Measurements from ENCODE around the gene PPP1R3C. TPM values are rescaled to one million over a fixed set of nuclear protein-coding genes. Genes with fewer than 3 reads are reported as not detected.

Gene PPP1R3C
- total RNA-seq, 1 donor from 2014 or later: 0.21 TPM

DNA sequence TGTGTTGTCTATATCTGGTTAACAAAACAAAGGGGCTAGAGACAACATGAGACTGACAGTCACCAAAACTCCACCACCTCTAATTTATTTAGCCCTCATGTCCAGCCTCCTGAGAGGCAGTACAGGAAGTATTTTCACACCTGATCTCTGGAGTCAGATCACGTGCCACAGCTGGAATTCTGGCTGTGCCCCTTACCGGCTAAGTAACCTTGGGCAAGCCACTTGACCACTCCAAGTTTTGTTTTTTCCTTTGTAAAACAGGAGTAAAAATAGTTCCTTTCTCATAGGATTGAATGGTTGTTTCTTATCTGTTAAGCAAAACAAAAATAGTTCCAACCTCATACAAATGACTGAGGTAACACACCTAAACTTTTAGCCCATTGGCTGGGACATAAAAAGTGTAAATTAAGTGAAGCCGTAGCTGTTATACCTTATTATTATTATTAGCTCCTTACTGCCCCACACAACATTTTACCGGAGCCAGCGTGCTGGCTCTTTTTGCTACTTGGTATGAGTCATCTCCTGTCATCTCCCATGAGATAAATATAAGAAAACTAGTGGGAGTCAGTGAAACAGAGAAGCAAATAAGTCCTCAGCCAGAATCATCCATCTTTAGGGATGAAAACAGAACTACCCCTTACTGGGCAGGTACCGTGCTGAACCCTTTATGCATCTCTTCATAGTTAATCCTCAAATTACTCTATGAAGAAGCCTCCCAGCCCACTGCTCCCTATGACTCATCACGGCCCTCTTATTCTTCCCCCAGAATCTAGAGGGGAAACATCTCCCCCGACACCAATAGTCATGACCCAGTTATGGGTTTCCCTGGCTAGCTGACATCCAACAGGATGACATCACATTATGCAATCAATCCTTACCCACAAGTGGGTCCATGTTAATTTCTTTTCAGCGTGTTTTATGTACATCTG, 44.9 kb downstream of the PPP1R3C start:
- no peak for DNase-seq
- intact Hi-C loops (cut with micrococcal nuclease): no loop called here
- Mint-ChIP-seq H3K4me3 (no peak overlapping the region), H3K9me3 (no peaks in the 10 kb centered on the region), H3K27ac (no peak overlapping the region), H3K36me3 (ENCODE audit: low read depth) (no peaks in the 10 kb centered on the region), H3K27me3 (peaks cover 4% of the 10 kb centered on the region), H3K4me1 (no peaks in the 10 kb centered on the region)

DNA sequence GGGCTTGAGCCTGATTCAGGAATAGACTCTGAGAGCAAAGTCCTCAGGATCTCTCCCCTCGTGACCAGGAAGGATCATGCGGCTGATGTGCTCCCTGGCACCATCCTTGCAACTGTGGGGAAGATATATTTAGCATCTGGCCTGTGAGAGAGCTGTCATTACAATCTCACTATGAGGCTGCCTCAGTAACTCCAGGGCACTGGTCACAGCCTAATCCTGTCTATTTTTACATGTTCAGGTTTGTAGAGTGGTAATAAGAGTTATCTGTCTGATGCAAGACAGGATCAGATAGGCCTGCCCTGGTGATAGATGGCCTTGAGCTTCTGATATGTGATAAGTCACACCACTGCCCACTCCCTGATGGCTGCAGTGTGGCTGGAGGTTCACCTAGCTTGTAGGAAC, 50.7 kb downstream of the PPP1R3C start:
- Mint-ChIP-seq H3K27me3 (peaks cover 2% of the 10 kb centered on the region), H3K9me3 (no peaks in the 10 kb centered on the region), H3K4me3 (no peak overlapping the region), H3K4me1 (no peaks in the 10 kb centered on the region), H3K27ac (no peak overlapping the region), H3K36me3 (ENCODE audit: low read depth) (no peaks in the 10 kb centered on the region)
- intact Hi-C loops (cut with micrococcal nuclease): no loop called here
- no peak for DNase-seq

DNA sequence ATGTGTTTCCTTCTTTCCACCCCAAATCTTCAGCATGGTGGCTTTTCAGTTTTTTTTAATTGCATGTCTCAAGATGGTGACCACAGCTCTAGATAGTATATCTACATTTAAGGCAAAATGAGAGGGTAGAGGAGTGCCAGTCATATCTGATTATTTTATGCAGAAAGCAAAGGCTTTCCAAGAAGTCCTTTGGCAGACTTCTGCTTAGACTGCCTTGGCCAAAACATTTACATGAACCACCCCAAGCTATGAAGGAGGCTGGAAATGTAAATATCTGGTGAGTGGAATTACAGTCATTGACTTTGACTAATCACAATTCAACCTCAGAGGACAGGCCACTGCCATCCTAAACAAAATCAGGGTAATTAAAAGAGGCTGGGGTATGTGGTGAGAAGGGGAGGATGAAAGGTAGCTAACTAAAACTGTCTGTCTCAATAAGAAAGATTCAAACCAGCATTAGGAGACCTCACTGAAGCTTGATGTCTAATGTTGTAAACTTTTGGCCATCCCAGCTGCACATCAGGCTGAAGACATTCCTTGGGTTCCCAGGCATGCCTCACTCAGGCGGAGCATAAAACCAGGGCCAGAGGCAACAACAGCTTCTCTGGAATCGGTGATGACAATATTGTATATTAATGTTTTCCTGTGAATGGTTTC, 53.4 kb downstream of the PPP1R3C start:
- Mint-ChIP-seq H3K36me3 (ENCODE audit: low read depth) (no peaks in the 10 kb centered on the region), H3K4me1 (peaks cover 1% of the 10 kb centered on the region), H3K9me3 (no peaks in the 10 kb centered on the region), H3K27me3 (no peaks in the 10 kb centered on the region), H3K4me3 (no peak overlapping the region), H3K27ac (no peak overlapping the region)
- intact Hi-C loops (cut with micrococcal nuclease): no loop called here
- no peak for DNase-seq

Other genes starting within 250 kb of the PPP1R3C start
- 4.5 and 5.5 TPM in 2 replicates for gene HECTD2, start 222.7 kb downstream of the PPP1R3C start, total RNA-seq
- 27.5 and 28.8 TPM in 2 replicates for gene TNKS2, start 165.4 kb upstream of the PPP1R3C start, total RNA-seq

All from activated CD4-positive, alpha-beta T cell treated with anti-CD3 and anti-CD28 coated beads, Interleukin-2, amount 10 ng/mL, durations not matched to agents 24 days and 14 days (primary cell).